HG03457 (cell line): Measurements from ENCODE around the gene PCDHA1.
"Not testable (repeated sequence)": the region's sequence is repeated elsewhere in the genome, so short reads cannot be mapped to it uniquely, and the experiment has no call there.

Source experiments
- ATAC-seq: cut with Tn5 transposase; IDR thresholded peaks from one replicate; pipeline ENCODE4 v1.9.1; 2021; ENCODE audit warnings: moderate number of reproducible peaks; ENCODE audit not compliant: unreplicated experiment

PCDHA1 gene

GRCh38 chr5:140849831-140850634 is 64.1 kb downstream of the PCDHA1 start:
- not testable (repeated sequence) for ATAC-seq

DNA sequence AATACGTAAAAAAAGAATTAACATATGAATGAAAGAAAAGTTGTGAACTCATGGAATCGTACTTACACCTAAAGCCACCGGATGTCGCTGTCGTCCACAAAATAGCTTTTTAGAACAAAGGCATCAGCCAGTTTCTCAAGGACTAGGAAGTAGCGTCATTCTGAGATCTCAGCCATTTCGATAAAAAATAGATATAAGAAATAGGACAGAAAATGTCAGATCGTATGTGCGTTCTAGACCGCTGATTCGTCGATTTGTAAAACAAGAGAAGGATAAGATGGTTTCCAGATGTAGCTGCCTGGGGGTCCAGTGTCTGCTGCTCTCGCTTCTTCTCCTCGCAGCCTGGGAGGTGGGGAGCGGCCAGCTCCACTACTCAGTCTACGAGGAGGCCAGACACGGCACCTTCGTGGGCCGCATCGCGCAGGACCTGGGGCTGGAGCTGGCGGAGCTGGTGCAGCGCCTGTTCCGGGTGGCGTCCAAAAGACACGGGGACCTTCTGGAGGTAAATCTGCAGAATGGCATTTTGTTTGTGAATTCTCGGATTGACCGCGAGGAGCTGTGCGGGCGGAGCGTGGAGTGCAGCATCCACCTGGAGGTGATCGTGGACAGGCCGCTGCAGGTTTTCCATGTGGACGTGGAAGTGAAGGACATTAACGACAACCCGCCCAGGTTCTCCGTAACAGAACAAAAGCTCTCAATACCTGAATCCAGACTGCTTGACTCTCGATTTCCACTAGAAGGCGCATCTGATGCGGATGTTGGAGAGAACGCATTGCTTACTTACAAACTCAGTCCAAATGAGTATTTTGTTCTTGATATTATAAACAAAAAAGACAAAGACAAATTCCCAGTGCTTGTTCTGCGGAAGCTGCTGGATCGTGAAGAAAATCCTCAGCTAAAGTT is 70.1 kb downstream of the PCDHA1 start, which contains the start of gene PCDHA10:
PCDHA10 (plus strand) TSS at position 126 of the 903 bp plus-strand sequence; CDS start at position 278, 152 bp downstream.
- ATAC-seq: no peak

GRCh38 chr5:140857177-140857986 is 71.4 kb downstream of the PCDHA1 start:
- ATAC-seq: no peak

DNA sequence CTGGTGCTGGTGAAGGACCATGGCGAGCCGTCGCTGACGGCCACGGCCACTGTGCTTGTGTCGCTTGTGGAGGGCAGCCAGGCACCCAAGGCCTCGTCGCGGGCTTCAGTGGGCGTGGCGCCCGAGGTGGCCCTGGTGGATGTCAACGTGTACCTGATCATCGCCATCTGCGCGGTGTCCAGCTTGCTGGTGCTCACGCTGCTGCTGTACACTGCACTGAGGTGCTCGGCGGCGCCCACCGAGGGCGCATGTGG is 72.0 kb downstream of the PCDHA1 start:
- ATAC-seq: no peak

GRCh38 chr5:140862441-140863295 is 76.7 kb downstream of the PCDHA1 start:
- ATAC-seq: no peak

DNA sequence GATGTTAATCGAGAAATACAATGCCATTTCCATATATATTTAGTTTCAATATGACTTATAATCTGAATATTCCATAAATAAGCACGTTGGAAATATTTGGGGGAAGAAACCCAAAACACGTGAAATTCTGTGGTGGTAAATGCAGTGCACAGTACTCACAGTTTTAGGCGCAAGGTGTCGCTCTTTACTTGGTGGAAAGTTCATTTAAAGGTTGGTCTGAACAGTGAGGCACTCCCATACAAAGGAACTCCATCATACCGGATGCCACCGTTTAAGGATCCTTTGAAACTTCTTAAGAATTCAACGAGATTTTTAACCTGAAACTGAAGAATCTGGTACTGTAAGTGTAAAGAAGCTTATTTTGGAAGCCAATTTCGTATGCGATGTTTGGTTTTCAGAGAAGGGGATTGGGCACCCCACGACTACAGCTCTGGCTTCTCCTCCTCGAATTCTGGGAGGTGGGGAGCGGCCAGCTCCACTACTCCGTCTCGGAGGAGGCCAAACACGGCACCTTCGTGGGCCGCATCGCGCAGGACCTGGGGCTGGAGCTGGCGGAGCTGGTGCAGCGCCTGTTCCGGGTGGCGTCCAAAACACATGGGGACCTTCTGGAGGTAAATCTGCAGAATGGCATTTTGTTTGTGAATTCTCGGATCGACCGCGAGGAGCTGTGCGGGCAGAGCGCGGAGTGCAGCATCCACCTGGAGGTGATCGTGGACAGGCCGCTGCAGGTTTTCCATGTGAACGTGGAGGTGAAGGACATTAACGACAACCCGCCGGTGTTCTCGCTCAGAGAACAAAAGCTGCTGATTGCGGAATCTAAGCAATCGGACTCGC is 83.0 kb downstream of the PCDHA1 start, which contains the start of gene PCDHA11:
PCDHA11 (plus strand) TSS at position 237 of the 834 bp plus-strand sequence; CDS start at position 384, 147 bp downstream.
- ATAC-seq: no peak

DNA sequence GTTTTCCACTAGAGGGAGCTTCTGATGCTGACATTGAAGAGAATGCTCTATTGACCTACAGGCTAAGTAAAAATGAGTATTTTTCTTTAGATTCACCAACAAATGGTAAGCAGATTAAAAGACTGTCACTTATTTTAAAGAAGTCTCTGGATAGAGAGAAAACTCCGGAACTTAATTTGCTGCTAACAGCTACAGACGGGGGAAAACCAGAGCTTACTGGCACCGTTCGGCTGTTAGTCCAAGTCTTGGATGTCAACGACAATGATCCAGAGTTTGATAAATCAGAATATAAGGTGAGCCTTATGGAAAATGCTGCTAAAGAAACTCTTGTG is 83.6 kb downstream of the PCDHA1 start:
- ATAC-seq: no peak

- ATAC-seq: no peak
These were observed 84.6 kb downstream of the PCDHA1 start for GRCh38 chr5:140870221-140871201.

DNA sequence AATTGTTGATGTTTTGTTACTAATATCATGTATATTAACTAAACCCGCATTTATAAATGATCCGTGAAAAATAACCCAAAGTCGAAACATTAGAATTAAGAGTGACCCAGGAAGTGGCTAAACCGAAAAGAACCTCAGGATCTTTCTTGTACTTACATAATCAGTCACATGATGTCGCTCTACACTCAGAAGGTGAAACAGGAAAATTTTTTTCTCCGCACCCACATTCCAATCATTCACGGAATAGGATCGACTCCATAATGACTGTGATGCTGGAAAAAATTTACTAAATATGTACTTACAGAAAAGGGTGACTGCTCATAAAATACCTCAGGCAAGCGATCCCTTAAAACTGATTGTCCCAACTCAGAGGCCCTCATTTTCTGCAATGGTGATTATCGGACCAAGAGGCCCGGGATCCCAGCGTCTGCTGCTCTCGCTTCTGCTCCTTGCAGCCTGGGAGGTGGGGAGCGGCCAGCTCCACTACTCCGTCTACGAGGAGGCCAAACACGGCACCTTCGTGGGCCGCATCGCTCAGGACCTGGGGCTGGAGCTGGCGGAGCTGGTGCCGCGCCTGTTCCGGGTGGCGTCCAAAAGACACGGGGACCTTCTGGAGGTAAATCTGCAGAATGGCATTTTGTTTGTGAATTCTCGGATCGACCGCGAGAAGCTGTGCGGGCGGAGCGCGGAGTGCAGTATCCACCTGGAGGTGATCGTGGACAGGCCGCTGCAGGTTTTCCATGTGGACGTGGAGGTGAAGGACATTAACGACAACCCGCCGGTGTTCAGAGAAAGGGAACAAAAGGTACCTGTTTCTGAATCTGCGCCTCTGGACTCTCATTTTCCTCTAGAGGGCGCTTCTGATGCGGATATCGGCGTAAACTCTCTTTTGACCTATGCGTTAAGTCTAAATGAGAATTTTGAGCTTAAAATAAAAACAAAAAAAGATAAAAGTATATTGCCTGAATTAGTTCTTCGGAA is 89.4 kb downstream of the PCDHA1 start, which contains the start of gene PCDHA12:
PCDHA12 (plus strand) TSS at position 224 of the 981 bp plus-strand sequence; CDS start at position 389, 165 bp downstream.
- no peak for ATAC-seq

GRCh38 chr5:140876541-140877261 is 90.8 kb downstream of the PCDHA1 start:
- ATAC-seq: not testable (repeated sequence)

GRCh38 chr5:140877262-140877581 is 91.3 kb downstream of the PCDHA1 start:
- ATAC-seq: no peak

DNA sequence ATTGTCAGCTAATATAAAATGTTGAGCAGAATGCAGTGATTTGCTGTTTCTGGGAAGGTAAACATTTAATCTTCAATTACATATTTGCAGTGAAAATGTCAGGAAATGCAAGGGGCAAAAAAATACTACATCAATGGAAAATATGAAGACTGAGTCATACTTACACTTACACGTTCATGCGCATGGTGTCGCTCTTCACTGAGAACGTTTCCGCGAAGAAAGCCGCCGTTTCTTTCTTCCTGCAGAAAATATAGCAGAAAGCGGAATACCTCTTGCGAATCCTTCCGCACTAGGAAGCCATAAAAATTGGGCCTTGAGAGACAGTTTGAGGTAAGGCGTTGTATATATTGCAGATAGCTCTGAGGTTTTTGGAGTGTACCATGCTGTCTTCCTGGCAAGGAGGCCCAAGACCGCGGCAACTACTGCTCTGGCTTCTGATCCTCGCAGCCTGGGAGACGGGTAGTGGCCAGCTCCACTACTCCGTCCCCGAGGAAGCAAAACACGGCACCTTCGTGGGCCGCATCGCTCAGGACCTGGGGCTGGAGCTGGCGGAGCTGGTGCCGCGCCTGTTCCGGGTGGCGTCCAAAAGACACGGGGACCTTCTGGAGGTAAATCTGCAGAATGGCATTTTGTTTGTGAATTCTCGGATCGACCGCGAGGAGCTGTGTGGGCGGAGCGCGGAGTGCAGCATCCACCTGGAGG is 96.1 kb downstream of the PCDHA1 start, which contains the start of gene PCDHA13:
PCDHA13 (plus strand) TSS at position 236 of the 702 bp plus-strand sequence; CDS start at position 381, 145 bp downstream.
- no peak for ATAC-seq

- no peak for ATAC-seq
These were observed 96.6 kb downstream of the PCDHA1 start for GRCh38 chr5:140882591-140882899.

GRCh38 chr5:140883373-140883772 is 97.4 kb downstream of the PCDHA1 start:
- no peak for ATAC-seq

GRCh38 chr5:140883927-140884697 is 98.2 kb downstream of the PCDHA1 start:
- ATAC-seq: no peak
